HG03432 (cell line): ENCODE results near the gene ZC3H18.
A peak's percentile ranks its signal among the peaks of the same experiment; 100 is the strongest.
"Not testable (repeated sequence)": the region's sequence is repeated elsewhere in the genome, so short reads cannot be mapped to it uniquely, and the experiment has no call there.

Experiments used
- ATAC-seq: cut with Tn5 transposase; IDR thresholded peaks from one replicate; pipeline ENCODE4 v1.9.1; 2021; ENCODE audit warnings: mild to moderate bottlenecking, moderate library complexity; ENCODE audit not compliant: unreplicated experiment

ZC3H18 gene

GRCh38 chr16:88651989-88652761, 82.0 kb downstream of the ZC3H18 start:
- peak; percentile 1 for ATAC-seq

DNA sequence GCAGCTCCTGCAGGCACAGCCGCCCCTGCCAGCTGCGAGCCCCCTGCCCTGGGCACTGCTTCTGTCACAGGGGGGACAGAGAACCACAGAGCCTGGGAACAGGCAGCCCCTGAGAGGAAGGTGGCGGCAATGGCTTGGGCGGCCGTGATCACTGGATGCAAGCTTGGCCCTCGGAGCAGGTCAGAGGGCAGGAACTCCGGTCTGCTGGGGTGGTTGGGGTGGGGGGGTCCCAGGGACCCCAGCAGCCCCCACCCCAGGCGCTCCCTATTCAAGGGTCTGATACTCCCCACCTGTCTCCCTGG, 82.5 kb downstream of the ZC3H18 start:
- ATAC-seq, result no peak

- ATAC-seq, result no peak
Observed at GRCh38 chr16:88653101-88653500, 82.9 kb downstream of the ZC3H18 start.

DNA sequence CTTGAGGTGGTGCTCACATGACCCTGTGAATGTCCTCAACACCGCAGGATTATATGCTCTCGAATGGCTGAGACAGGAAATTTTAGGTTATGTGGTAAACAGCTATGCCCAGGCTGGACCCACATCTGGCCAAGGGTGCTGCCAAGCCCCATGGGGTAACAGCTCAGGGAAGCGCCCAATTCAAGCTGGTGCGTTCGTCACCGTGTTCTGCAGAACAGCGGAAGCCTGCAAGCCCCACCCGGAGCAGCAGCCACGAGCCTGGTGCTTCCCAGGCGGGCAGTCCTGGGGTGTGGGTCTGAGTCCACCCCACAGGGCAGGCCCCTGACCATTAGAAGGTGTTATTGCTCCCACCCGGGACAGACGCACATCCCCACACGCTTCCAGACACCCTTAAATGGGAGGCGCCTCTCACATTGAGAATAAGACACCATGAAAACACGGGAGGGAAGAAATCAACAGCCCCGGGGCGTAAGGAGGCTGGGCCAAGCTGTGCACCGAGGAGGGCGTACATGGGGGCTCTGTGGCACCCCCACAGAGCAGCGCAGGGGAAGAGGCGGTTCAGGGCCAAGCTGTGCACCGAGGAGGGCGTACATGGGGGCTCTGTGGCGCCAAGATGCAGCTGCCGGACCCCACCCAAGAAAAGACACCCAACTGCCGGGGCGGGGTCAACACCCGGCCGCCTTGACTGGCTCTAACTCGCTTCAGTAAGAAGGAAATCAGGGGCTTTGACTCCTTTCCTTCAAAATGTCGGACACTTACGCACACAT, 83.6 kb downstream of the ZC3H18 start:
- no peak for ATAC-seq

DNA sequence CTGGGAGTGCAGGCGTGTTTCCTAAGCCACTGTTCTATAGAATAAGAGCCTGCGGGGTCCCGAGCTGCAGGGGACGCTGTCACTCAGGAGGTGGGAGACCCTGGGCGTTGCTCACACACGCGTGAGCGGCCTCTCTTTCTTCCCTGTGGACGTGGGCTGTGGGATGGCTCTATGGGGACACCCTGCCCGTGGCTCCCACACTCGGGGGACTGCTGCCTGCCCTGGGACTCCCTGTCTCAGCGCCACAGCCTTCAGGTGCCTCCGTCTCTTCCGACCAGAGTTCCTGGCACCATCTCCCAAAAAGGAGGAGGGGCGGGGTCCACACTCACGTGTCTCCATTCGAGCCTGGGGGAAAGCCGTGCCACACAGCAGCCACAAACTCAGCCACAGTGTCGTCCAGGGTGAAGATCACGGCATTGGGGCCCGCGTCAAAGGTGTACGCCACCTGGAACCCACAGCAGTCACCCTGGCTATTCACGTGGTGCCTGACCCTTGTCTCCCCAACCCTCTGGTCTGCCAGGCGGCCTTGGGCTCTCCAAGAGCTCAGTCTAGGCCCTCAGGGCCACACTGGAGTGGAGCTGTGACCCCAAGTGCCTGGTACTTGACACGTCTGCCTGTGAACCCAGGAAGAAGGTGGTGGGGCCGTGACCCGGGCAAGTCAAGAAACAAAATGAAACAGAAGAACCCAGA, 84.3 kb downstream of the ZC3H18 start:
- ATAC-seq, result no peak

- ATAC-seq, result no peak
Observed at GRCh38 chr16:88655053-88655732, 85.0 kb downstream of the ZC3H18 start.

- ATAC-seq, result no peak
Observed at GRCh38 chr16:88655733-88656281, 85.6 kb downstream of the ZC3H18 start.

DNA sequence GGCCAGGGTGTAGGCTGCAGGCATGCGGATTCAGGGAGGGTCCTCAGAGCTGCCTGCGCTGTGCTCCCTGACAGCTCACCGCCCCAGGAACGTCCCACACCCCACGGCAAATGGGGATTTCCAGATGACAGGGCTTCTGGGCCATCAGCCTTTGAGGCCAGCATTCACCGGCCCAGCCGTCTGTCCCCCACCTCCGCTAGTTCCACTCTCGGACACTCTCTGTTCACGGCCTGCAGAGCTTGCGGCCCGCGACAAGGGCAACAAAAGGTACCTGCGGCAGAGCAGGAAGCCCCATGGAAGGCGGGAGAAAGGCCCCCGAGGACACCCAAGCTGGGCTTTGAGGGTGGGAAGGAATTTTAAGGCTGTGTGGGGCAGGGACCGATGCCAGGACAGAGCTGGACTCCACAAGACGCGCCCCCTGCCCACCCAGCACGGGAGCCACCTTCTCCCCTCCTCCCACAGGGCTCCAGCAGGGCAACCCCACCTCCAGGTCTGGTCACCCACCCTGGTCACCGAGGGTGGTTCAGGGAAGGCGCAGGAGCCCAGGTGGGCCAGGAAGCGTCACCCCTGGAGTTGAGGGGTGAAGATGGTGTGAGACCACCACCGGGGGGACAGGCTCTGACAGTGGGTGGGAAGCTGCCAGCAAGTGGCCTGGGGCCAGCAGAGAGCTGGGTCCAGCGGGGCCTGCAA, 86.2 kb downstream of the ZC3H18 start:
- no peak for ATAC-seq

- ATAC-seq, result no peak
Observed at GRCh38 chr16:88657371-88657770, 87.2 kb downstream of the ZC3H18 start.

DNA sequence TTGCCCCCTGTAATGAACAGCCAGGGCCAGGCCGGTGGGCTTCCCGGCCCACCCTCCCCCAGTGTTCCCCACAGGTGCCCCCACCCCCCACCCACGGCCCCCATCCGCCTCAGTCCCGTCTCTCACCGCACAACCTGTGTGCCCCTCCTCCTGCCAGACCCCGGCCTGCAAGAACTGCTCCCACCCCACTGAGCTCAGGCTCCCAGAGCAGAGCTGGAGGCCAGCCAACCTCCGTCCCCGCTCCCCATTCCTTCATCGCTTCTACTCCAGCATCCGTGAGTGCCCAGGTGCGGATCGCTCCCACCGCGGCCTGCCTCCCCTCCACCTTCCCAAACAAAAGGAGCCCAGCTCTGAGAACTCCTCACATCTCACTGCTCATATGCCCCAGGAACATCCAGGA, 88.5 kb downstream of the ZC3H18 start:
- ATAC-seq, result no peak

DNA sequence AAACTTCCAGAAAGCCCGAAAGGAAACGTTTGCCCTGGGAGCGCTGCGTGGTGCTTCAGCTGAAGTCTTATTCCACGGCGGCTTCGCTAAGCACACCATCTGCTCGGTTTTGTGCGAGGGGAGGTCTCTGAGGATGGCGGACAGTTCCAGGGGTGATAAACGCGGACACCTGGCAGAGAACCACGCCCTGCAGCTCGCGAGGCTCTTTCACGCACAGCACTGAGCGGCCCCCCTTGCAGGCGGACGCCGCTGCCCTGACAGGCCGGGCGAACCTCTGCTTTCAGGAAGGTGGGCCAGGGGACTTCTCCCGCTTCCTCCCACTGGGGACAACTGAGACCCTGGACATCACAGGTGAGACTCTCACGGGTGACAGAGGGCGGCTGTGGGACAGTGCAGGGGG, 89.0 kb downstream of the ZC3H18 start:
- ATAC-seq, result no peak

DNA sequence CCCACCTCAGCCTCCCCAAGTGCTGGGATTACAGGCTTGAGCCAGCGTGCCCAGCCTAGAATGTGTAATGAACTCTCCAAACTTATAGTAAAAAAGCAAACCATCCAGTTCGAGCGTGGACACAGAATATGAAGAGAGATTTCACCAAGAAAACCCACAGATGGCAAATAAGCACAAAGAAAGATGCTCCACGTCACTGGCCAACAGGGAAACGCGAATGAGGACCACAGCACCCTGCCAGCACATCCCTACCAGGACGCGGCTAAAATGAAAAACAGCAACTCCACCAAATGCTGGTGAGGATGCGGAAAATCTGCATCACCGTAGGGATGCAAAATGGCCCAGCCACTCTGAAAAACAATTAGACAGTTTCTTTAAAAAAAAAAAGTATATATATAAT, 91.3 kb downstream of the ZC3H18 start:
- ATAC-seq, result no peak

- peak; percentile 5 for ATAC-seq
Observed at GRCh38 chr16:88662222-88662842, 92.1 kb downstream of the ZC3H18 start.

DNA sequence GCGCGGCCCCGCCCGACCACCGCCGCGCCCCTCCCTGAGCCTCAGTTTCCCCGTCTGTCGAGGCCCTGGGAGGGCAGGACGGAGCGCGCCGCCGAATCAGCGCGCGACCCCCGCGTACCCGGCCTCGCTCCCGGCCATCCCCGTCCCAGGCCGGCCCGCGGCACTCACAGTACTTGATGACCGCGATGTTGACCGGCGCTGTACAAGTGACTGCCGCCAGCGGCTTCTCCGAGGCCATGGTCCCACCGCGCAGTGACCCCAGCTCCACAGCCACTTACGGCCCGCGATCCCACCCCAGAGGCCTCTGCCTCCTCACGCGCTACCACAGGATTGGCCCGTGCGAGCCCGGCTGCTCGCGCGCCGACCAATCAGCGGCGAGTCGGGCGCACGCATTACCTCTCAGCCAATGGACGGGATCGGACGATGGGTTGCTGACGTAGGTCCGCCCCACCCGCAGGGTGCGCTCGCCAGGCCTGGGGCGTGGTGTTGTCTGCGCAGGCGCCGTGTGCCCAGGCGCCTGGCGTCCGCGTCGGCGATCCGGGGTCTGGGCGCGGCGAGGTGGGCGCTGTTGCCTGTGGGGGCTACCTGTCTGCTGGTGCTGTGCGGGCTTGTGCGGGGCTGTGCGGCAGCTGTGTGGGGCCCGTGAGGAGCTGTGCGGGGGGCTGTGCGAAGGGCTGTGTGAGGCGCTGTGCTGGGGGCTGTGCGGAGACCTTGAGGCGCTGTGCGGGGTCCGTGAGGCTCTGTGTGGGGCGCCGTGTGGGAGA, 92.8 kb downstream of the ZC3H18 start, which contains the start of gene MVD:
Gene MVD, minus strand, starts transcription at position 249 of the 764 bp plus-strand sequence. Its CDS starts 11 bp downstream, at position 238.
- peak; percentile 93 for ATAC-seq

DNA sequence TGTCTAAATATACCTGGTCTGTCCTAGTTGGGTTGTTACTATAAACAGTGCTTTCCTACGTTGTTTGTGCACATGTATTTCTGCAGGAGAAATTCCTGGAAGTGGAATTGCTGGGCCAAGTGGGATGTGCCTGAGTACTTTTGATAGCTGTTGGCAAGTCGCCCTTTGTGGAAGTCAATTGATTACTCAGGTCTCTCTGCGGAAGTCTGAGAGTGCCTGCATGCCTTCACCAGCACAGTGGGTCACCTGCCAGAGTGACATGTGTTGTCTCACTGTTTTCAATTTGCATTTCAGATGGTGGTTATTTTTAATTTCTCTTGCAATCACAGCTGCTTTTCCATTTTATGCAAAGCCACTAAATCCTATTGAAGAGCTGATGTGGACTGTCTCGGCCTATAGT, 94.9 kb downstream of the ZC3H18 start:
- ATAC-seq, result no peak

- no peak for ATAC-seq
Observed at GRCh38 chr16:88665570-88665969, 95.4 kb downstream of the ZC3H18 start.

- ATAC-seq, result no peak
Observed at GRCh38 chr16:88667461-88667860, 97.3 kb downstream of the ZC3H18 start.

DNA sequence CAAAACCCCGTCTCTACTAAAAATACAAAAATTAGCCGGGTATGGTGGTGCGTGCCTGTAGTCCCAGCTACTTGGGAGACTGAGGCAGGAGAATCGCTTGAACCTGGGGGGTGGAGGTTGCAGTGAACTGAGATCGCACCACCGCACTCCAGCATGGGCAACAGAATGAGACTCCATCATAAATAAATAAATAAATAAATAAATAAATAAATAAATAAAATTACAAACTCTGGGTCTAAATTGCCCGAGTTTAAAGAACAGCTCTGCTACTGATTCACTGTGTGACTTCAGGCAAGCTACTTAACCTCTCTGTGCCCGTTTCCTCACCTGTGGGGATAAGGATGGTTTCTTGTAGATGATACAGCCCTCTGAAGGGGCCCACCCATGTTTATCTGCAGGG, 99.3 kb downstream of the ZC3H18 start:
- ATAC-seq, result not testable (repeated sequence)

- no peak for ATAC-seq
Observed at GRCh38 chr16:88669980-88670379, 99.8 kb downstream of the ZC3H18 start.
